ENCODE results near the gene UQCC5.
A peak's percentile ranks its signal among the peaks of the same experiment; 100 is the strongest.

- TF ChIP-seq, protein P1, sequence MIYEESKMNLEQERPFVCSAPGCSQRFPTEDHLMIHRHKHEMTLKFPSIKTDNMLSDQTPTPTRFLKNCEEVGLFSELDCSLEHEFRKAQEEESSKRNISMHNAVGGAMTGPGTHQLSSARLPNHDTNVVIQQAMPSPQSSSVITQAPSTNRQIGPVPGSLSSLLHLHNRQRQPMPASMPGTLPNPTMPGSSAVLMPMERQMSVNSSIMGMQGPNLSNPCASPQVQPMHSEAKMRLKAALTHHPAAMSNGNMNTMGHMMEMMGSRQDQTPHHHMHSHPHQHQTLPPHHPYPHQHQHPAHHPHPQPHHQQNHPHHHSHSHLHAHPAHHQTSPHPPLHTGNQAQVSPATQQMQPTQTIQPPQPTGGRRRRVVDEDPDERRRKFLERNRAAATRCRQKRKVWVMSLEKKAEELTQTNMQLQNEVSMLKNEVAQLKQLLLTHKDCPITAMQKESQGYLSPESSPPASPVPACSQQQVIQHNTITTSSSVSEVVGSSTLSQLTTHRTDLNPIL (CRISPR knock-in tag; IDR thresholded peaks at IDR 0.05; ENCODE audit: low read depth) = no peak
- TF ChIP-seq PPARA (CRISPR knock-in tag; IDR thresholded peaks at IDR 0.05; ENCODE audit: borderline replicate concordance) (no peak), PATZ1 (CRISPR knock-in tag; IDR thresholded peaks at IDR 0.05; ENCODE audit: borderline replicate concordance) (no peak), CSDC2 (CRISPR knock-in tag; IDR thresholded peaks at IDR 0.05) (no peak), ZNF70 (CRISPR knock-in tag; IDR thresholded peaks at IDR 0.05) (0 out of 2 replicates have a peak, but pooled peaks have one; percentile 39)
- TF ChIP-seq, protein P2, sequence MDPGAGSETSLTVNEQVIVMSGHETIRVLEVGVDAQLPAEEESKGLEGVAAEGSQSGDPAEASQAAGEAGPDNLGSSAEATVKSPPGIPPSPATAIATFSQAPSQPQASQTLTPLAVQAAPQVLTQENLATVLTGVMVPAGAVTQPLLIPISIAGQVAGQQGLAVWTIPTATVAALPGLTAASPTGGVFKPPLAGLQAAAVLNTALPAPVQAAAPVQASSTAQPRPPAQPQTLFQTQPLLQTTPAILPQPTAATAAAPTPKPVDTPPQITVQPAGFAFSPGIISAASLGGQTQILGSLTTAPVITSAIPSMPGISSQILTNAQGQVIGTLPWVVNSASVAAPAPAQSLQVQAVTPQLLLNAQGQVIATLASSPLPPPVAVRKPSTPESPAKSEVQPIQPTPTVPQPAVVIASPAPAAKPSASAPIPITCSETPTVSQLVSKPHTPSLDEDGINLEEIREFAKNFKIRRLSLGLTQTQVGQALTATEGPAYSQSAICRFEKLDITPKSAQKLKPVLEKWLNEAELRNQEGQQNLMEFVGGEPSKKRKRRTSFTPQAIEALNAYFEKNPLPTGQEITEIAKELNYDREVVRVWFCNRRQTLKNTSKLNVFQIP (CRISPR knock-in tag; IDR thresholded peaks at IDR 0.05; ENCODE audit: borderline replicate concordance, low read depth) = no peak
- TF ChIP-seq, protein P3, sequence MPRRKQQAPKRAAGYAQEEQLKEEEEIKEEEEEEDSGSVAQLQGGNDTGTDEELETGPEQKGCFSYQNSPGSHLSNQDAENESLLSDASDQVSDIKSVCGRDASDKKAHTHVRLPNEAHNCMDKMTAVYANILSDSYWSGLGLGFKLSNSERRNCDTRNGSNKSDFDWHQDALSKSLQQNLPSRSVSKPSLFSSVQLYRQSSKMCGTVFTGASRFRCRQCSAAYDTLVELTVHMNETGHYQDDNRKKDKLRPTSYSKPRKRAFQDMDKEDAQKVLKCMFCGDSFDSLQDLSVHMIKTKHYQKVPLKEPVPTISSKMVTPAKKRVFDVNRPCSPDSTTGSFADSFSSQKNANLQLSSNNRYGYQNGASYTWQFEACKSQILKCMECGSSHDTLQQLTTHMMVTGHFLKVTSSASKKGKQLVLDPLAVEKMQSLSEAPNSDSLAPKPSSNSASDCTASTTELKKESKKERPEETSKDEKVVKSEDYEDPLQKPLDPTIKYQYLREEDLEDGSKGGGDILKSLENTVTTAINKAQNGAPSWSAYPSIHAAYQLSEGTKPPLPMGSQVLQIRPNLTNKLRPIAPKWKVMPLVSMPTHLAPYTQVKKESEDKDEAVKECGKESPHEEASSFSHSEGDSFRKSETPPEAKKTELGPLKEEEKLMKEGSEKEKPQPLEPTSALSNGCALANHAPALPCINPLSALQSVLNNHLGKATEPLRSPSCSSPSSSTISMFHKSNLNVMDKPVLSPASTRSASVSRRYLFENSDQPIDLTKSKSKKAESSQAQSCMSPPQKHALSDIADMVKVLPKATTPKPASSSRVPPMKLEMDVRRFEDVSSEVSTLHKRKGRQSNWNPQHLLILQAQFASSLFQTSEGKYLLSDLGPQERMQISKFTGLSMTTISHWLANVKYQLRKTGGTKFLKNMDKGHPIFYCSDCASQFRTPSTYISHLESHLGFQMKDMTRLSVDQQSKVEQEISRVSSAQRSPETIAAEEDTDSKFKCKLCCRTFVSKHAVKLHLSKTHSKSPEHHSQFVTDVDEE (CRISPR knock-in tag; IDR thresholded peaks at IDR 0.05) = no peak
Observed at GRCh38 chr3:52547143-52547542, 10.7 kb downstream of the UQCC5 start.

All from SK-N-SH treated with all-trans-retinoic acid at 6 μM for 48 hours (cell line).